ENCODE results near the gene B3GAT2. TPM values are rescaled to one million over a fixed set of nuclear protein-coding genes. Genes with fewer than 3 reads are reported as not detected.
A peak's percentile ranks its signal among the peaks of the same experiment; 100 is the strongest.

B3GAT2 gene
- total and polyA plus RNA-seq, 2 of the 13 experiments (the other 11 are each of a cell fraction or from before 2014, with no cell fraction given): 0.01 to 0.02 TPM

GRCh38 chr6:70955441-70956190, 1.2 kb downstream of the B3GAT2 start (continued):
- no peak for TF ChIP-seq NR2C2 (CRISPR knock-in tag; IDR thresholded peaks at IDR 0.05; ENCODE audit: borderline replicate concordance)
- no peak for TF ChIP-seq WIZ (CRISPR knock-in tag; IDR thresholded peaks at IDR 0.05)
- TF ChIP-seq SOX13 (IDR thresholded peaks at IDR 0.05): no peak
- no peak; a peak in 1 of 4 replicates for TF ChIP-seq SOX13 (CRISPR knock-in tag; conservative IDR thresholded peaks at IDR 0.05 in 1 of 2, IDR thresholded peaks at IDR 0.05 in 1 of 2)
- TF ChIP-seq ZNF713 (CRISPR knock-in tag; IDR thresholded peaks at IDR 0.05): no peak
- TF ChIP-seq KLF11 (CRISPR knock-in tag; IDR thresholded peaks at IDR 0.05): no peak
- TF ChIP-seq ZNF549 (CRISPR knock-in tag; IDR thresholded peaks at IDR 0.05): no peak
- no peak for TF ChIP-seq ZNF878 (CRISPR knock-in tag; IDR thresholded peaks at IDR 0.05)
- 0 out of 2 replicates have a peak, but pooled peaks have one; percentile 60 for TF ChIP-seq FOXC1 (CRISPR knock-in tag; IDR thresholded peaks at IDR 0.05; ENCODE audit: borderline replicate concordance)
- TF ChIP-seq, protein P1, sequence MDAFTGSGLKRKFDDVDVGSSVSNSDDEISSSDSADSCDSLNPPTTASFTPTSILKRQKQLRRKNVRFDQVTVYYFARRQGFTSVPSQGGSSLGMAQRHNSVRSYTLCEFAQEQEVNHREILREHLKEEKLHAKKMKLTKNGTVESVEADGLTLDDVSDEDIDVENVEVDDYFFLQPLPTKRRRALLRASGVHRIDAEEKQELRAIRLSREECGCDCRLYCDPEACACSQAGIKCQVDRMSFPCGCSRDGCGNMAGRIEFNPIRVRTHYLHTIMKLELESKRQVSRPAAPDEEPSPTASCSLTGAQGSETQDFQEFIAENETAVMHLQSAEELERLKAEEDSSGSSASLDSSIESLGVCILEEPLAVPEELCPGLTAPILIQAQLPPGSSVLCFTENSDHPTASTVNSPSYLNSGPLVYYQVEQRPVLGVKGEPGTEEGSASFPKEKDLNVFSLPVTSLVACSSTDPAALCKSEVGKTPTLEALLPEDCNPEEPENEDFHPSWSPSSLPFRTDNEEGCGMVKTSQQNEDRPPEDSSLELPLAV (CRISPR knock-in tag; conservative IDR thresholded peaks at IDR 0.05; ENCODE audit: low read depth): no peak
- TF ChIP-seq SCMH1 (CRISPR knock-in tag; IDR thresholded peaks at IDR 0.05; ENCODE audit: borderline replicate concordance): no peak
- no peak for TF ChIP-seq ARHGAP35 (CRISPR knock-in tag; IDR thresholded peaks at IDR 0.05; ENCODE audit: borderline replicate concordance)
- TF ChIP-seq GTF3A (CRISPR knock-in tag; conservative IDR thresholded peaks at IDR 0.05): no peak
- TF ChIP-seq, protein P2, sequence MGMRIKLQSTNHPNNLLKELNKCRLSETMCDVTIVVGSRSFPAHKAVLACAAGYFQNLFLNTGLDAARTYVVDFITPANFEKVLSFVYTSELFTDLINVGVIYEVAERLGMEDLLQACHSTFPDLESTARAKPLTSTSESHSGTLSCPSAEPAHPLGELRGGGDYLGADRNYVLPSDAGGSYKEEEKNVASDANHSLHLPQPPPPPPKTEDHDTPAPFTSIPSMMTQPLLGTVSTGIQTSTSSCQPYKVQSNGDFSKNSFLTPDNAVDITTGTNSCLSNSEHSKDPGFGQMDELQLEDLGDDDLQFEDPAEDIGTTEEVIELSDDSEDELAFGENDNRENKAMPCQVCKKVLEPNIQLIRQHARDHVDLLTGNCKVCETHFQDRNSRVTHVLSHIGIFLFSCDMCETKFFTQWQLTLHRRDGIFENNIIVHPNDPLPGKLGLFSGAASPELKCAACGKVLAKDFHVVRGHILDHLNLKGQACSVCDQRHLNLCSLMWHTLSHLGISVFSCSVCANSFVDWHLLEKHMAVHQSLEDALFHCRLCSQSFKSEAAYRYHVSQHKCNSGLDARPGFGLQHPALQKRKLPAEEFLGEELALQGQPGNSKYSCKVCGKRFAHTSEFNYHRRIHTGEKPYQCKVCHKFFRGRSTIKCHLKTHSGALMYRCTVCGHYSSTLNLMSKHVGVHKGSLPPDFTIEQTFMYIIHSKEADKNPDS (CRISPR knock-in tag; IDR thresholded peaks at IDR 0.05): no peak
- TF ChIP-seq ZNF615 (CRISPR knock-in tag; IDR thresholded peaks at IDR 0.05; ENCODE audit: borderline replicate concordance): no peak
- peak; percentile 33; the same call in 1 of the 2 replicates for TF ChIP-seq YEATS2 (CRISPR knock-in tag; IDR thresholded peaks at IDR 0.05; ENCODE audit: borderline replicate concordance)
- TF ChIP-seq ZNF781 (CRISPR knock-in tag; IDR thresholded peaks at IDR 0.05; ENCODE audit: borderline replicate concordance, not compliant biosample characterization): no peak
- no peak for TF ChIP-seq NFYB (CRISPR knock-in tag; IDR thresholded peaks at IDR 0.05)
- TF ChIP-seq, protein P3, sequence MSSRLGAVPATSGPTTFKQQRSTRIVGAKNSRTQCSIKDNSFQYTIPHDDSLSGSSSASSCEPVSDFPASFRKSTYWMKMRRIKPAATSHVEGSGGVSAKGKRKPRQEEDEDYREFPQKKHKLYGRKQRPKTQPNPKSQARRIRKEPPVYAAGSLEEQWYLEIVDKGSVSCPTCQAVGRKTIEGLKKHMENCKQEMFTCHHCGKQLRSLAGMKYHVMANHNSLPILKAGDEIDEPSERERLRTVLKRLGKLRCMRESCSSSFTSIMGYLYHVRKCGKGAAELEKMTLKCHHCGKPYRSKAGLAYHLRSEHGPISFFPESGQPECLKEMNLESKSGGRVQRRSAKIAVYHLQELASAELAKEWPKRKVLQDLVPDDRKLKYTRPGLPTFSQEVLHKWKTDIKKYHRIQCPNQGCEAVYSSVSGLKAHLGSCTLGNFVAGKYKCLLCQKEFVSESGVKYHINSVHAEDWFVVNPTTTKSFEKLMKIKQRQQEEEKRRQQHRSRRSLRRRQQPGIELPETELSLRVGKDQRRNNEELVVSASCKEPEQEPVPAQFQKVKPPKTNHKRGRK (CRISPR knock-in tag; IDR thresholded peaks at IDR 0.05): no peak
- 0 out of 2 replicates have a peak, but pooled peaks have one; percentile 12 for TF ChIP-seq RXRB (CRISPR knock-in tag; IDR thresholded peaks at IDR 0.05; ENCODE audit: borderline replicate concordance)
- peak; percentile 39; the same call in 1 of the 2 replicates for TF ChIP-seq IRF2 (CRISPR knock-in tag; IDR thresholded peaks at IDR 0.05)
- TF ChIP-seq, protein P4, sequence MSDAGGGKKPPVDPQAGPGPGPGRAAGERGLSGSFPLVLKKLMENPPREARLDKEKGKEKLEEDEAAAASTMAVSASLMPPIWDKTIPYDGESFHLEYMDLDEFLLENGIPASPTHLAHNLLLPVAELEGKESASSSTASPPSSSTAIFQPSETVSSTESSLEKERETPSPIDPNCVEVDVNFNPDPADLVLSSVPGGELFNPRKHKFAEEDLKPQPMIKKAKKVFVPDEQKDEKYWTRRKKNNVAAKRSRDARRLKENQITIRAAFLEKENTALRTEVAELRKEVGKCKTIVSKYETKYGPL (CRISPR knock-in tag; IDR thresholded peaks at IDR 0.05): no peak
- TF ChIP-seq ZNF792 (CRISPR knock-in tag; IDR thresholded peaks at IDR 0.05): peak; percentile 43

All from HepG2 (cell line).